GM18858 (cell line): ENCODE measurements around the gene DAB2.

Experiments used
- ATAC-seq: cut with Tn5 transposase; IDR thresholded peaks from one replicate; pipeline ENCODE4 v1.9.1; 2021; ENCODE audit not compliant: unreplicated experiment

Gene DAB2

DNA sequence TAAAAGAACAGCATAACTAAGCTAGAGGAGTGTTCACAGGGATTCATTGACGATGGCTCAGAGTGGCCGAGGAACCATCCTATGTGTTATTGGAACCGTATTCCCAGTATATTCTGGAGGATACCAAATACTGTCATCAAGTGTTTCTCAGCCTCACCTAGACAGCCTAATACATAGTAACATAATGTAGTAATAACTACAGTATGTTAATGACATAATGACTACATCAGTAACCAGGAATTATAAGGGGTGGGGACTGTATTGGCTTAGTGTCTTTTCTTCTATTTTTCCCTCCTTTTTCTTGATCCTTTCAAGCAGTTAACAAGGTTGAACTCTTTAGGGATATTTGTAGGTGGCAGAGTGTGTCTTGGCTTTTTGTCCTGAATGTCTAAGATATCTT, 33.8 kb downstream of the DAB2 start:
- no peak for ATAC-seq

GRCh38 chr5:39387293-39387692, 37.5 kb downstream of the DAB2 start:
- ATAC-seq = no peak

- ATAC-seq = no peak
Observed at GRCh38 chr5:39384271-39384670, 40.5 kb downstream of the DAB2 start.

GRCh38 chr5:39381376-39381775, 43.4 kb downstream of the DAB2 start:
- ATAC-seq = no peak

GRCh38 chr5:39379693-39380092, 45.1 kb downstream of the DAB2 start:
- no peak for ATAC-seq

GRCh38 chr5:39377613-39378012, 47.2 kb downstream of the DAB2 start:
- no peak for ATAC-seq

DNA sequence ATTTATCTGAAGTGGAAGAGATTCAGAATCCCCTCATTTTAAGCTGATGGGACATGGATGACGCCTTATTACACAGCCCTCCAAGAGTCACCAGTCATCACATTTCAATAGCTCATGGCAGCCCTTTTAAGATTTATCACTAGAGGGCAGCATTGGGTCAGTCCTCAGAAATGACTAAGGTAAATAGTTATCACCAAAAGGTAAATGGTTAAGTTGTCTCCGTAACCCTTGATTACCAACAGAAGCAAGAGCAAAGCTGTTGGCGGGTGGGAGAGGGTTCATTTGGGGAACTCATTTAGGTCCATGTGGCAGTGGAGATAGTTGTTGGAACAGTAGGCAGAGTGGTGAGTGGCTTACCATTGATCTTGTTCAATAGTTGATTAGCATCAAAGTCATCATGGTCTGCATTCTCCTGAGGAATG, 48.5 kb downstream of the DAB2 start:
- ATAC-seq = peak; percentile 72

DNA sequence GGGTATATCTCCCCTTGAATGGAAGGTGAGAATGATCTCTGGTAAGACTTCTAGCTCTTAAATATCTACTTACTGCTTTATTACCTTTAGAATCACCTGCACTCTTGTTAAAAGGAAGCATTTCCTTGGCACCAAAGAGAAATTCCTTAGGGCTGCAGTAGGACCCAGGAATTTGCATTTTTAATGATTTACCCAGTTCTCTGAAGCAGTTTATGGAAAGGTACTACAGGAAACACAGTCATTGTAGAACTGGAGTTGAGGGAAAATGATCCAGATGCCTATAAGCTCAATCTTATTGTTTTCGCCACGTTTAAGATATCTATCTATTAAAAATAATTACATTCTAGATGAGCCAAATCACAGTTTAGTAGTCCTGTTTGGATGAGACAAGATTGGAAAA, 51.0 kb downstream of the DAB2 start:
- no peak for ATAC-seq

- no peak for ATAC-seq
Observed at GRCh38 chr5:39371367-39371635, 53.5 kb downstream of the DAB2 start.

GRCh38 chr5:39370555-39371366, 54.0 kb downstream of the DAB2 start:
- no peak for ATAC-seq

DNA sequence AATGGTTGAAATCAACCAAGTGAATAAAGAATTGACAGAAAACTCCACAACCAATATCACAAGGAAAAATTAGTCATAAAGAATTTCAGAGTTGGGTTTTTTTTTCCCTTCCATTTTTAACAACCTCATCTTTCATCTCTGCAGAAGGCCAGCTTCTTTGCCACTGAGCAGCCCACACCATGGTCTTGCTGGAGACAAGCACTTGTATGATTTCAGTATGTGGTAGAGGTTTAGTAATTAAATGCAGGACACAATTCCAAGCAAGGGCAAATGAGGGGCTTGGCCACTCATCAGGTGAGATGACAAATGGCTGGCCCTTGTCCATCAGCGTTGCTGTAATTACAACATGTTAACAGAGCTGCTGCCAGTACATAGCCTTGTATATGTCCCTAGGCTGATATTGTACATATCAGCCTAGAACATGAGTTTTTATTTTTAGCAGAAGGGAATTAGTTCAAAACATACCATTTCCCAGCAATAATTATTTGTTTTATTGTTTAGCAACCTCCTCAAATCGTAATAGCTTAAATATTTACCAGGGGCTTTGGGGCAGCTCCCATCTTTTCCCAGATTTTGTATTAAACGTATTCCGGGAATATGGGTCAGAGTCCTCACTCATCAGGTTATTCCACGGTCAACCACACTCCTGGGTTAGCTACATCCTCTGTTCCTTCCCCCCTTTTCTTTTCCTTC, 55.5 kb downstream of the DAB2 start:
- ATAC-seq = no peak

- no peak for ATAC-seq
Observed at GRCh38 chr5:39368116-39368515, 56.7 kb downstream of the DAB2 start.

DNA sequence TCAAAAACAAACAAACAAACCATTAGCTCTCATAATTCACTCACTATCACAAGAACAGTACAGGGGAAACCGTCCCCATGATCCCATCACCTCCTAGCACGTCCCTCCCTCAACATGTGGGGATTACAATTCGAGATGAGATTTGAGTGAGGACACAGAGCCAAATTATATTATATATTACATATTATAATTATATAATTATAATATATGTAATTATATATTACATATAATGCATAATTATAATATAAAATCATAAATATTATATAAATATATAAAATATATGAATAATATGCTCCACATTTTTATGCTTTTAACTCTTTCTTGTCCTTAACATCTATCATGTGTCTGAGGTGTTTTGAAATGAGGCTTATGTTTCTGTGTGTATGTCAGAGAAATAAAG, 57.1 kb downstream of the DAB2 start:
- ATAC-seq = no peak

GRCh38 chr5:39364367-39364766, 60.4 kb downstream of the DAB2 start, which contains the start of gene C9:
Gene C9 (minus strand): TSS chr5:39364495. CDS start chr5:39364464, 31 bp downstream.
- ATAC-seq = no peak

- no peak for ATAC-seq
Observed at GRCh38 chr5:39363217-39363616, 61.6 kb downstream of the DAB2 start.

GRCh38 chr5:39362646-39363045, 62.1 kb downstream of the DAB2 start:
- ATAC-seq = no peak

GRCh38 chr5:39361306-39361705, 63.5 kb downstream of the DAB2 start:
- no peak for ATAC-seq

GRCh38 chr5:39360471-39361111, 64.2 kb downstream of the DAB2 start:
- ATAC-seq = no peak

DNA sequence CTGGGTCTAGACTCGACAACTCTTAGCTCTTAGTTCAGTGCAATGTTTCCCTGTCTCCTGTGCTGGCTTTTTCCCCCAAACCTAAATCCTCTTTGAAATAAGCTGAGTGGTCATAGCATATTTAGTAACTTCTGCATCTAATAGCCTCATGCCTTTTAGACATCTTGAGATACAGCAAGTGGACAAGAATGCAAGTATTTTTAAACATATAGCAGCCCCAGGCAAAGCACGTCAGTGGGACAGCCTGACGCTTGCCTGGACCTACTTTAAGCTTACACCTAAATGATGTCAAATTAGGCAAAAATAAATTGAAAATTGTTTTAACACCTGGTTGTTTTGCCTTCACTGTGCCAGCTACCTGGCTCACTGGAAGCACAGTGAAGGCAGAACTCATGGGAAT, 68.5 kb downstream of the DAB2 start:
- no peak for ATAC-seq

DNA sequence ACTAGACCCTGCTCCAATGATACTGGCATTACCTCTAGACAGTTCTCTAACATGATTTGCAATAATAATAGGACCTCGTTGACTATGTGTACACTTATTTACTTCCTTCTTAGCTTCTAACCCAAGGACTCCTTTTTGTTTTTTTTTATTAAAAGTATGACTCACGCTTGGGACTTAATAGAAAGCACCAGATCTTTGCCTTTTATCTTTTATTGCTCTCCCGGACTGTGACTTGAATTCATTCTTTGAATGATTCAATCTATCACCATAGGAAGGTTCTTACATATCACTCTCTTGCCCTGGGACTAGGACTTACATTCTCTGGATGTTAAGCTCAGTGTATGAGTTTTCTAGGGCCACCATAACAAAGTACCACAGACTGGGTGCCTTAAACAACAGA, 69.5 kb downstream of the DAB2 start:
- ATAC-seq = no peak

- ATAC-seq = no peak
Observed at GRCh38 chr5:39353717-39354399, 70.9 kb downstream of the DAB2 start.

GRCh38 chr5:39352951-39353350, 71.8 kb downstream of the DAB2 start:
- no peak for ATAC-seq
